SJSA1 (cell line): ENCODE measurements around the gene AGBL1. TPM values are rescaled to one million over a fixed set of nuclear protein-coding genes. Genes with fewer than 3 reads are reported as not detected.

Source experiments
- DNase-seq, 2 experiments: peaks; one replicate each; pipeline ENCODE4 v3.0.0-alpha.2; 2015 to 2020; ENCODE audit warnings: low spot score in 2 of 2, low read depth in 1 of 2
- H3K27ac ChIP-seq: fragments of 250-450 bp; sonication (Bioruptor Pico); 2 replicates; pipeline ENCODE4 v1.5.1; 2020; ENCODE audit warnings: mild to moderate bottlenecking, moderate library complexity
- H3K27me3 ChIP-seq: fragments of 250-450 bp; sonication (Bioruptor Pico); replicated peaks from 2 replicates; pipeline ENCODE4 v1.5.1; 2020; ENCODE audit warnings: mild to moderate bottlenecking, moderate library complexity
- H3K36me3 ChIP-seq: fragments of 250-450 bp; sonication (Bioruptor Pico); 2 replicates; pipeline ENCODE4 v1.5.1; 2020; ENCODE audit warnings: mild to moderate bottlenecking
- H3K4me1 ChIP-seq: fragments of 250-450 bp; sonication (Bioruptor Pico); replicated peaks from 2 replicates; pipeline ENCODE4 v1.6.1; 2021; ENCODE audit warnings: mild to moderate bottlenecking
- H3K4me3 ChIP-seq: fragments of 250-450 bp; sonication (Bioruptor Pico); 2 replicates; pipeline ENCODE4 v1.5.1; 2020; ENCODE audit warnings: mild to moderate bottlenecking
- H3K9me3 ChIP-seq: fragments of 250-450 bp; sonication (Bioruptor Pico); replicated peaks from 2 replicates; pipeline ENCODE4 v1.5.1; 2020; ENCODE audit warnings: mild to moderate bottlenecking
- total RNA-seq: library from RNA; depleted of rRNA; stranded (reverse); fragments of >200 nt; shearing (Covaris generic); gene quantifications from 2 replicates; pipeline ENCODE4 v1.2.3, GENCODE V29; 2014

The AGBL1 gene
- total RNA-seq, 1 experiment from 2014 or later = not detected

DNA sequence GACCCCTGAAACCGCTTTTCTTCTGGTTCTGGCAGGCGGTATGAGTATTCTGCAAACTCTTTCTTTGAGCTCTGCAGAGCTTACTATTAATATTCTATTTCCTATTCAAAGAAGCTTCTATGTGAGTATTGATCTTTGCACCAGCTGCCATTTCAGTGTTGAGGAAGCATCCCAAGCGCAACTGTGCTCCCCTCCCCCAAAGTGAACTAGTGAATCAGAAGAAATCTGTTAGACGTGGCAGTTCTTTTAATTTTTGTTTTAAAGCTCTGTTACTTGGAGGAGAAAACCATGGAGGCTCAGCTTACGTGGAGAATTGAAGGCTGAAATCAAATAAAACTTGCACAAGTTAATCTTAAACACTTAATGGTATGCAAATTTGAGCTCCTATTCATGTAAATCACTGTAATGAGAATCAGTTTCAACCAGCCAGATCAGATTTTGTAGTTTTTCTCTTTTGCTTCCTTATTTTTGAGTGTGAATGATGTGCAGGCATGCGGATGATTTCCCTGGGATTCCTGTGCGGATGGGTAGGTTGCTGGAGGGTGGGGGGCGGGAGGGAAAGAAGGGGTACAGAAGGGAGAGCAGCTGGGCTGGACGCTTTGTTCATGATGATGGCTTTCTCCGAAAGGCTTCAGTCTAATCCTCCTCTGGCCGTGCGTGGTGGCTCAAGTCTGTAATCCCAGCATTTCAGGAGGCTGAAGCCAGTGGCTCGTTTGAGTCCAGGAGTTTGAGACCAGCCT lies 16.1 kb upstream of the AGBL1 start:
- Histone ChIP-seq H3K4me1 (no peaks in the 10 kb centered on the region), H3K27me3 (no peaks in the 10 kb centered on the region)

GRCh38 chr15:86064326-86064725 lies 15.3 kb upstream of the AGBL1 start:
- H3K9me3 ChIP-seq = no peaks in the 10 kb centered on the region
- DNase-seq = no peak
- H3K27ac ChIP-seq = no peak overlapping the region
- H3K27me3 ChIP-seq = no peaks in the 10 kb centered on the region
- H3K36me3 ChIP-seq = no peaks in the 10 kb centered on the region
- no peaks in the 10 kb centered on the region for H3K4me1 ChIP-seq
- no peak overlapping the region for H3K4me3 ChIP-seq

More for the DNA sequence above, 16.1 kb upstream of the AGBL1 start:
- DNase-seq = no peak
- Histone ChIP-seq H3K36me3 (no peaks in the 10 kb centered on the region), H3K9me3 (no peaks in the 10 kb centered on the region), H3K4me3 (no peak overlapping the region), H3K27ac (no peak overlapping the region)

DNA sequence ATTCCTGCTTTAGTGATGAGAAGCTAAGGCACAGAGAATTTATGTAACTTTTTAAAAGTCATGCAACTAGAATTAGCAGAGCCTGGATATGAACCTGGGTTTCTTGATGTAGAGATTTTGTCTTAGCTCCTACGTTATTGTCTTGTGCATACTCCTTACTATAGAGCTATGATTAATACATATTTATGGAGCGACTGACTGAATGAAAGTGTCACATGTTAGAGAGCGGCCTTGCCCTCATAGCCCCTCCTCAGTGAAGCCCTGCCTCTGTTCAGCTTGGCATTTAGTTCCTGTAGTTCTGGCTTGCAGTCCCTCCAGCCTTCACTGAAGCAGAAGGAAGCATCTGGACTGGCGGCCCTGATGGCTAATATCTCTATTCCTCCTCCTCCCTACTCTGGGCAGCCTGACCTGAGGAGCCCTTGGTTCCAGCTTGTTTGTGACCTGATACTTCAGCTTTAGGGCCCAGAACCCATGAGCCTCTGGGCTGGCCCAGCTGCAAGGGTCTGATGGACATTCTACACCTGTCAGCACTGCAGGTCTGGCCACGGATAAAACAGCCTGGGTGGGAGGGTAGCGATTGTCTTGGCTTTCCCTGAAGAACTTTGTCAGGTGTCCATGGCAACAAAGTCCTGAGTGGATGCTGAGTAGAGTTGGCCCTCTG lies 13.4 kb upstream of the AGBL1 start:
- Histone ChIP-seq H3K9me3 (no peaks in the 10 kb centered on the region), H3K4me3 (no peak overlapping the region), H3K4me1 (no peaks in the 10 kb centered on the region), H3K27me3 (no peaks in the 10 kb centered on the region), H3K36me3 (no peaks in the 10 kb centered on the region), H3K27ac (no peak overlapping the region)
- DNase-seq = no peak

GRCh38 chr15:86073281-86073680 lies 6.4 kb upstream of the AGBL1 start:
- no peaks in the 10 kb centered on the region for H3K36me3 ChIP-seq
- no peak overlapping the region for H3K4me3 ChIP-seq
- H3K27ac ChIP-seq = no peak overlapping the region
- no peaks in the 10 kb centered on the region for H3K9me3 ChIP-seq
- H3K27me3 ChIP-seq = no peaks in the 10 kb centered on the region
- H3K4me1 ChIP-seq = no peaks in the 10 kb centered on the region
- no peak for DNase-seq

DNA sequence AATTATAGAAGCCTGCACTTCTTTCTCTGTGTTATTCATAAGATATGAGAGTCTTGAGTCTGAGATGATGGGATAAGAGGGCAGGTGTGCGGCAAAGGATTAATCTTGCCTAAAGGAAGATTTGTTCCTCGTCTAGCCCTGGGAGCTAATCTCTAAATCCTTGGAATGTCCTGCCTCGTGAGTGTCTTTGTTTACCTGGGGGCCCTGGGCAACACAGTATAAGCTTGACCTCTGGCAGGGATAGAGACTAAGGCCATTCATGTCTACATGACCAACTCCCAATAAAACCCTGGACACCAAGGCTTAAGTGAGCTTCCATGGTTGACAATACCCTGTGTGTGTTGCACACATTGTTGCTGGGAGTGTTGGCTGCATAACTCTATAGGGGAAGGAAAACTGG lies 3.2 kb upstream of the AGBL1 start:
- DNase-seq = no peak
- H3K36me3 ChIP-seq = no peaks in the 10 kb centered on the region
- no peaks in the 10 kb centered on the region for H3K4me1 ChIP-seq
- H3K4me3 ChIP-seq = no peak overlapping the region
- H3K9me3 ChIP-seq = no peaks in the 10 kb centered on the region
- H3K27ac ChIP-seq = no peak overlapping the region
- no peaks in the 10 kb centered on the region for H3K27me3 ChIP-seq

DNA sequence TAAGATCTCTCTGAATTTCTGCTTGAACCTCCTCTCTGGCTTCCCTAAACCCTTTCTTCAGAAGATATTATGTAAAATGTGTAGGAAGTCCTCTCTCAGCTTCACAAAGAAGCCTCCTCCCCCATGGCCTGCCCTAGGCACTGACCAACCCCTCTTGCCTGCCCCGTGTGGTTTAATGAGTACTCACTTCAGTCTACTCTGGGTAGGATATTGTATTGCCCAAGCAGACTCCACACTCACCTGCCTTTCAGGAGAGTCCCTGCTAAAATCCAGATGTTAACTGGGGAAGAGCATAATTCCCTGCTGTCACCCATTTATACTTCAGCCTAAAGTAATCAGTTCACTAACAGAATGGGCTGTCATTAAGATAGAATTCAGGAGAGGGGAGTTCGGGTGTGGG lies 2.6 kb upstream of the AGBL1 start:
- Histone ChIP-seq H3K4me3 (no peak overlapping the region), H3K9me3 (no peaks in the 10 kb centered on the region), H3K27ac (no peak overlapping the region), H3K27me3 (no peaks in the 10 kb centered on the region), H3K4me1 (no peaks in the 10 kb centered on the region), H3K36me3 (no peaks in the 10 kb centered on the region)
- no peak for DNase-seq

- H3K4me3 ChIP-seq = no peak overlapping the region
- no peak overlapping the region for H3K27ac ChIP-seq
- no peaks in the 10 kb centered on the region for H3K36me3 ChIP-seq
- no peaks in the 10 kb centered on the region for H3K27me3 ChIP-seq
- no peak for DNase-seq
- no peaks in the 10 kb centered on the region for H3K4me1 ChIP-seq
- H3K9me3 ChIP-seq = no peaks in the 10 kb centered on the region
Observed at GRCh38 chr15:86080302-86080701, 631 bp downstream of the AGBL1 start.

DNA sequence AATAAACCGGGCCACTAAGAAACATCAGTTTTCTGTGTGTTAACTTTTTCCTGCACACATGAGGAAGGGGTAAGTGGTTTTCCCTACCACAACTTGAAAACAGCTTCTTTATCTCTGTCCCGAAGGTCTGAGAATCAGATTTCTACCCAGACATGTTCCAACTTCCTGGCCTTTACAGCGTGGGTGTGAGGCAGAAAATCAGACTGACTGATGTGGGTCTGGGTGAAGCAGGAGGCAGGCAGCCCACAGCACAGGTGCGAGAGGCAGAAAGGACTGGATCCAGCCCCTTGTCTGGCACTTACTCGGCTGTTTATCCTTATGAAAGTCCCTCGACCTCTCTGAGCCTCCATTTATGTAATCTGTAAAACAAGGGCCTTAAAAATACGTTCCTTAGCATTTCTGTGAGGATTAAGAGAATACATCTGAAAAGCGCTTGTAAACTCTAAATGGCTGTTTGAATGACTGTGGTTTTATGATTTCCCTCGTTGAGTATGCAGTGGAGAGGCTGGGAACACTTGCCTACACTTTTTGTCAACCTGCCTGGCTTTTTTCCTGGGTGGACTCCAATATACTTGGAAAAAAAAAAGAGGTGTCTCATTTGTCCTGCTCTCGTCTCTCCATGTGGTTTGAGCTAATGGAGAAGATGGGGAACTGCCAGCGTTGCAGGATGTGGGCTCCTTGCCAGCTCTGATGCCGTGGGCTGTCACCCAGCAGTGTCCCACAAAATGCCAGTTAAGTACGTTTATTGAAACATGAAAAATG lies 3.1 kb downstream of the AGBL1 start:
- no peaks in the 10 kb centered on the region for H3K36me3 ChIP-seq
- no peaks in the 10 kb centered on the region for H3K27me3 ChIP-seq
- no peak overlapping the region for H3K4me3 ChIP-seq
- H3K27ac ChIP-seq = no peak overlapping the region
- H3K9me3 ChIP-seq = no peaks in the 10 kb centered on the region
- H3K4me1 ChIP-seq = no peaks in the 10 kb centered on the region
- no peak for DNase-seq

DNA sequence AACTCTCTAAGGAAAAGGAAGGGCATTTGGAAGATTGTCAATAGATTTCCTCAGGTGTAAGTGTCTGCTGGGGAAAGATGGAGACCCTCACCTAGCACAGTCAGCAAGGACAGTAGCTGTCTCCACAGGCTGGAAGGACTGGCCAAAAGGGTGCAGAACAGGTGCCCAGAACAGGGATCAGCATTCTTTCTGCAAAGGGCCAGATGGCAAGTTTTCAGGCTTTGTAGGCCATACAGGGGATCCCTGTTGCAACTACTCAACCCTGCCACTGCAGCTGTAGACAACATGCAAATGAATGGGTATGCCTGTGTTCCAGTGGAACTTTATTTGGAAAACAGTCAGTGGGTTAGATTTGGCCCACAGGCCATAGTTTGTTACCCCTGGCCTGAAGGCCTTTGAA lies 8.1 kb downstream of the AGBL1 start:
- no peak for DNase-seq
- H3K27me3 ChIP-seq = no peaks in the 10 kb centered on the region
- H3K9me3 ChIP-seq = no peaks in the 10 kb centered on the region
- H3K4me1 ChIP-seq = no peaks in the 10 kb centered on the region
- H3K36me3 ChIP-seq = no peaks in the 10 kb centered on the region
- H3K27ac ChIP-seq = no peak overlapping the region
- no peak overlapping the region for H3K4me3 ChIP-seq

- Histone ChIP-seq H3K27ac (no peak overlapping the region), H3K9me3 (no peaks in the 10 kb centered on the region), H3K27me3 (no peaks in the 10 kb centered on the region), H3K4me1 (no peaks in the 10 kb centered on the region), H3K4me3 (no peak overlapping the region), H3K36me3 (no peaks in the 10 kb centered on the region)
- DNase-seq = no peak
Observed at GRCh38 chr15:86089422-86089821, 9.8 kb downstream of the AGBL1 start.

GRCh38 chr15:86101818-86102217 lies 22.1 kb downstream of the AGBL1 start:
- Histone ChIP-seq H3K4me3 (no peak overlapping the region), H3K36me3 (no peaks in the 10 kb centered on the region), H3K27me3 (no peaks in the 10 kb centered on the region), H3K27ac (no peak overlapping the region), H3K4me1 (no peaks in the 10 kb centered on the region), H3K9me3 (no peaks in the 10 kb centered on the region)
- DNase-seq = no peak

GRCh38 chr15:86103825-86104224 lies 24.2 kb downstream of the AGBL1 start:
- no peaks in the 10 kb centered on the region for H3K9me3 ChIP-seq
- no peak overlapping the region for H3K4me3 ChIP-seq
- no peak for DNase-seq
- H3K27ac ChIP-seq = no peak overlapping the region
- no peaks in the 10 kb centered on the region for H3K36me3 ChIP-seq
- no peaks in the 10 kb centered on the region for H3K4me1 ChIP-seq
- no peaks in the 10 kb centered on the region for H3K27me3 ChIP-seq

DNA sequence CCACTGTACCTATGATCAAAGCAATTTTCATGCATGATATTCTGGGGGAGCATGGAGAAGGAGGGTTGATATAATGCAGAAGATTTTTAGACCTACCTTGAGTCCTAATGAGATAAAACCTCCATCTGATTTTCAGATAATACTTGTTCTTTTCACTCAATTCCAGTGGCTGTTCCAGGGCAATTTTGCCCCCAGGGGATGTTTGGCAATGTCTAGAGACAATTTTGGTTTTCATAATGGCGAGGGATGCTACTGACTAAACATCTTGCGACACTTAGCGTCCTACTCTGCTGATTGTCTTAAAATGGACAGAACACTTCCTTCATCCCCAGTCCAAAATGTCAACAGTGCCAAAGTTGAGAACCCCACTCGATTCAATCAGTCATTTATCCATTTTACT lies 26.6 kb downstream of the AGBL1 start:
- no peak for DNase-seq
- no peaks in the 10 kb centered on the region for H3K9me3 ChIP-seq
- H3K27ac ChIP-seq = no peak overlapping the region
- H3K4me1 ChIP-seq = no peaks in the 10 kb centered on the region
- no peaks in the 10 kb centered on the region for H3K27me3 ChIP-seq
- no peak overlapping the region for H3K4me3 ChIP-seq
- H3K36me3 ChIP-seq = no peaks in the 10 kb centered on the region

- Histone ChIP-seq H3K4me3 (no peak overlapping the region), H3K27me3 (no peaks in the 10 kb centered on the region), H3K27ac (no peak overlapping the region), H3K36me3 (no peaks in the 10 kb centered on the region), H3K4me1 (no peaks in the 10 kb centered on the region), H3K9me3 (no peaks in the 10 kb centered on the region)
- DNase-seq = no peak
Observed at GRCh38 chr15:86115145-86115801, 35.6 kb downstream of the AGBL1 start.
